Stimulated activated CD8-positive, alpha-beta memory T cell treated with anti-CD3 and anti-CD28 coated beads, Interleukin-15, amount 100 ng/mL, for 4 hours (primary cell): ENCODE measurements around the gene FYB2.

Source experiments
- DNase-seq, 2 donors: peaks; one replicate each; pipeline ENCODE4 v3.0.0-alpha.2; 2020; ENCODE audit warnings: low read depth in 2 of 2

Gene FYB2

GRCh38 chr1:56834137-56834900 lies 15.1 kb upstream of the FYB2 start:
- no peak for DNase-seq

- no peak for DNase-seq
Measured at GRCh38 chr1:56833088-56833487, 13.9 kb upstream of the FYB2 start.

- peak; percentile 18 to 28 for DNase-seq
Measured at GRCh38 chr1:56831871-56832693, 12.9 kb upstream of the FYB2 start.

- DNase-seq = no peak
Measured at GRCh38 chr1:56830052-56830451, 10.8 kb upstream of the FYB2 start.

- DNase-seq = no peak
Measured at GRCh38 chr1:56827711-56828110, 8.5 kb upstream of the FYB2 start.

GRCh38 chr1:56825436-56825835 lies 6.2 kb upstream of the FYB2 start:
- no peak for DNase-seq

- no peak for DNase-seq
Measured at GRCh38 chr1:56824938-56825337, 5.7 kb upstream of the FYB2 start.

- no peak for DNase-seq
Measured at GRCh38 chr1:56824271-56824670, 5.1 kb upstream of the FYB2 start.

GRCh38 chr1:56821462-56821797 lies 2.2 kb upstream of the FYB2 start:
- no peak for DNase-seq

GRCh38 chr1:56820755-56821461 lies 1.7 kb upstream of the FYB2 start:
- peak in 1 of 2 donors; percentile 29 for DNase-seq

- DNase-seq = no peak
Measured at GRCh38 chr1:56817716-56818463, 1.3 kb downstream of the FYB2 start.

GRCh38 chr1:56816909-56817308 lies 2.3 kb downstream of the FYB2 start:
- DNase-seq = no peak

- no peak for DNase-seq
Measured at GRCh38 chr1:56816264-56816663, 2.9 kb downstream of the FYB2 start.

GRCh38 chr1:56814205-56814604 lies 5.0 kb downstream of the FYB2 start:
- no peak for DNase-seq

- no peak for DNase-seq
Measured at GRCh38 chr1:56811331-56811730, 7.9 kb downstream of the FYB2 start.

- no peak for DNase-seq
Measured at GRCh38 chr1:56808410-56808809, 10.8 kb downstream of the FYB2 start.

GRCh38 chr1:56806804-56807203 lies 12.4 kb downstream of the FYB2 start:
- no peak for DNase-seq

- no peak for DNase-seq
Measured at GRCh38 chr1:56803561-56804156, 15.5 kb downstream of the FYB2 start.

- DNase-seq = no peak
Measured at GRCh38 chr1:56799605-56800400, 19.4 kb downstream of the FYB2 start.

- DNase-seq = no peak
Measured at GRCh38 chr1:56798053-56798471, 21.1 kb downstream of the FYB2 start.
